ENCODE measurements around the gene A1CF.
"Not testable (repeated sequence)": the region's sequence is repeated elsewhere in the genome, so short reads cannot be mapped to it uniquely, and the experiment has no call there.

Gene A1CF

GRCh38 chr10:50885097-50885859 lies at the start of gene A1CF:
A1CF (minus strand) TSS chr10:50885627; CDS start chr10:50859940, 25,687 bp downstream.
- no peak for DNase-seq

GRCh38 chr10:50931948-50932431 lies 46.6 kb upstream of the A1CF start:
- DNase-seq, result peak; percentile 38

- DNase-seq, result peak; percentile 5
Measured at GRCh38 chr10:50929670-50930069, 44.2 kb upstream of the A1CF start.

GRCh38 chr10:50928190-50928552 lies 42.7 kb upstream of the A1CF start:
- DNase-seq, result peak; percentile 3

GRCh38 chr10:50927522-50928189 lies 42.2 kb upstream of the A1CF start:
- DNase-seq, result no peak

- not testable (repeated sequence) for DNase-seq
Measured at GRCh38 chr10:50923471-50923870, 38.0 kb upstream of the A1CF start.

- DNase-seq, result peak; percentile 50
Measured at GRCh38 chr10:50919010-50919409, 33.6 kb upstream of the A1CF start.

GRCh38 chr10:50918529-50918928 lies 33.1 kb upstream of the A1CF start:
- DNase-seq, result no peak

- peak; percentile 67 for DNase-seq
Measured at GRCh38 chr10:50917486-50917885, 32.1 kb upstream of the A1CF start.

- no peak for DNase-seq
Measured at GRCh38 chr10:50909334-50910014, 24.0 kb upstream of the A1CF start.

GRCh38 chr10:50908366-50908765 lies 22.9 kb upstream of the A1CF start:
- no peak for DNase-seq

GRCh38 chr10:50905797-50906196 lies 20.4 kb upstream of the A1CF start:
- not testable (repeated sequence) for DNase-seq

GRCh38 chr10:50896721-50897120 lies 11.3 kb upstream of the A1CF start:
- DNase-seq, result no peak

GRCh38 chr10:50894312-50894711 lies 8.9 kb upstream of the A1CF start:
- DNase-seq, result no peak

- DNase-seq, result no peak
Measured at GRCh38 chr10:50892467-50892866, 7.0 kb upstream of the A1CF start.

GRCh38 chr10:50884302-50884701 lies 1.1 kb downstream of the A1CF start:
- DNase-seq, result no peak

- DNase-seq, result no peak
Measured at GRCh38 chr10:50883629-50884028, 1.8 kb downstream of the A1CF start.

GRCh38 chr10:50882540-50882983 lies 2.9 kb downstream of the A1CF start:
- no peak for DNase-seq

- DNase-seq, result not testable (repeated sequence)
Measured at GRCh38 chr10:50881046-50881445, 4.4 kb downstream of the A1CF start.

GRCh38 chr10:50876429-50876828 lies 9.0 kb downstream of the A1CF start:
- no peak for DNase-seq

GRCh38 chr10:50874723-50875122 lies 10.7 kb downstream of the A1CF start:
- DNase-seq, result no peak

- no peak for DNase-seq
Measured at GRCh38 chr10:50866317-50866716, 19.1 kb downstream of the A1CF start.

- DNase-seq, result no peak
Measured at GRCh38 chr10:50862719-50863118, 22.7 kb downstream of the A1CF start.

- no peak for DNase-seq
Measured at GRCh38 chr10:50861370-50861769, 24.1 kb downstream of the A1CF start.
